ENCODE results near the gene PGBD5. TPM values are rescaled to one million over a fixed set of nuclear protein-coding genes. Genes with fewer than 3 reads are reported as not detected.

PGBD5 gene, protein sequence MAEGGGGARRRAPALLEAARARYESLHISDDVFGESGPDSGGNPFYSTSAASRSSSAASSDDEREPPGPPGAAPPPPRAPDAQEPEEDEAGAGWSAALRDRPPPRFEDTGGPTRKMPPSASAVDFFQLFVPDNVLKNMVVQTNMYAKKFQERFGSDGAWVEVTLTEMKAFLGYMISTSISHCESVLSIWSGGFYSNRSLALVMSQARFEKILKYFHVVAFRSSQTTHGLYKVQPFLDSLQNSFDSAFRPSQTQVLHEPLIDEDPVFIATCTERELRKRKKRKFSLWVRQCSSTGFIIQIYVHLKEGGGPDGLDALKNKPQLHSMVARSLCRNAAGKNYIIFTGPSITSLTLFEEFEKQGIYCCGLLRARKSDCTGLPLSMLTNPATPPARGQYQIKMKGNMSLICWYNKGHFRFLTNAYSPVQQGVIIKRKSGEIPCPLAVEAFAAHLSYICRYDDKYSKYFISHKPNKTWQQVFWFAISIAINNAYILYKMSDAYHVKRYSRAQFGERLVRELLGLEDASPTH
- total RNA-seq (2022; extraction: Qiagen RNA extraction), result 0.19 to 0.56 TPM (median 0.37 TPM) in 5 replicates

GRCh38 chr1:230426246-230427093 is at the start of gene PGBD5:
PGBD5 (minus strand) TSS chr1:230426332; CDS start chr1:230425928, 404 bp downstream.

Other genes starting within 250 kb of the PGBD5 start
- gene COG2, start 216.1 kb upstream of the PGBD5 start, total RNA-seq (2022; extraction: Qiagen RNA extraction), result 17.6 to 21.6 TPM (median 19.5 TPM) in 5 replicates